Activated CD4-positive, alpha-beta T cell treated with anti-CD3 and anti-CD28 coated beads for 4 hours (primary cell): ENCODE data around the gene IDI1.
"Not testable (repeated sequence)": the region's sequence is repeated elsewhere in the genome, so short reads cannot be mapped to it uniquely, and the experiment has no call there.

ENCODE experiments used
- DNase-seq, 2 donors: peaks; one replicate each; pipeline ENCODE4 v3.0.0-alpha.2; 2020

The IDI1 gene

DNA sequence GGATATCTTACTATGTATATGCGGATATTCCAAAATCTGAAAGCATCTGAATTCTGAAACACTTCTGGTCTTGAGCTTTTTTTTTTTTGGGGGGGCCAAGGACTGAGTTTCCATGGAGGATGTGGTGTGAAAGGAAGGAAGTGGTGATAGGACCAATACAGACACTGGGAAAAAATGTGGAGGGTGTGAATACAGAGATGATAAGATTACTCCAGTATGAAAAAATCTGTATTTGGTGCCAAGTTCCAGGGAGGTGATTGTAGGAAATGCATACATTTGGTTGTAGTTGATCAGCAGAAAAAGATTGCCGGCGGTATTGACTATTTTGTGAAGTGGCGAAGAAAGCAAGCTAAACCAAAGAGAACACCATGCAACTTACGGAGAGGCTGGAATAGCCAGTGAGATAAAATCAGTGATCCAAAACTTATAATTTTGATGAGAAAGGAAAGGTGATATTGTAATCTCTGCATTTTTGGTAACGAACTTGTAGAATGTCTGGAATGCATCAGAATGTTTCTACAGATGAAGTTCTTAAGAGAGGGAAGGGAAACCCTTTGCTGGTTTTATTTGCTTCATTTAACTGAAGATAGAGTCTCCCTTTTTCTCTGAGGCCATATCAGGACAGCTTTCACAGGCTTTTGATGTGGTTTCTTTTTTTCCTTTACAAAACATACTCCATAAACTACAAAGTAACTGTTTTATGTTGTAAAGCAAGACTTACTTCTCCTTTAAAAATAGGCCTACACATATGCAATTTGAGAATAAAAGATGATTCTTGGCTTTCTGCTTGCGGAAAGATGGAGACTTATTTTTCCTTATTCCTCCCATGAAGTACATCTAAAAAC lies 13.2 kb upstream of the IDI1 start:
- no peak for DNase-seq

DNA sequence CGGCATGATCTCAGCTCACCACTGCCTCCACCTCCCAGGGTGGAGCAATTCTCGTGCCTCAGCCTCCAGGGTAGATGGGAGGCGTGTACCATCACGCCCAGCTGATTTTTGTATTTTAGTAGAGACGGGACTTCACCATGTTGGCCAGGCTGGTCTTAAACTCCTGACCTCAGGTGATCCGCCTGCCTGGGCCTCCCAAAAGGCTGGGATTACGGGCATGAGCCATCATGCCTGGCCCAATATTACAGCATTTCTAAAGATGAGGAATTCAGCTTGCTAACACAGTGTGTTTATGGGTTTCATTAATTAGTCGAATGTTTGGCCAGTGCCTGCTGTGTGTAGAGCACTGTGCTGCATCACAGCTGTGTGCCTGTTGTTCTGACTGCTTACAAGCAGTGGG lies 11.0 kb upstream of the IDI1 start:
- no peak for DNase-seq

GRCh38 chr10:1058017-1058416 lies 9.1 kb upstream of the IDI1 start:
- no peak for DNase-seq

DNA sequence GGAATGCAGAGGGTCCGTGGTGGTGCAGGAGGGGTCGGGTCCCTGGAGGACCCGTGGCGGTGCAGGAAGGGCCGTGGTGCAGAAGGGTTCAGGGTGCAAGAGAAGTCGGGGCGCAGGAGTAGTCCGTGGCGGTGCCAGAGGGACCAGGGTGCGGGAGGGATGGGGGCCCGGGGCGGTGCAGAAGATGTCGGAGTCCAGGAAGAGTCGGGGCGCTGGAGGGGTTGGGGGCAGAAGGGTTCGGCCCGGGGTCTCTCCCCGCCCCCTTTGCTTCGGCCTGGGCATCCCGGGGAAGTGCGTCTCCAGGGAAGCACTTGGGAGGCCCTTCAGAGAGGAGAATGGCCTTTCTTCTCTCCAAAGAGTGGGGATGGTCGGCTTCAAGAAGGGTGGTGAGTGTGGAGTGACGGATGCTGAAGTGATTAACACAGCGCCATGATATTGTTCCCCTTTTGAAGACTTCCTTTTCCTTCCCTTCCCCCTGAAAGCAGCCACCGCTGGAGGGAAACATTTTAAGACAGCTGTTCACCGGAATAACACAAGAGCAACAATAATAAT lies 8.3 kb upstream of the IDI1 start:
- DNase-seq = no peak

DNA sequence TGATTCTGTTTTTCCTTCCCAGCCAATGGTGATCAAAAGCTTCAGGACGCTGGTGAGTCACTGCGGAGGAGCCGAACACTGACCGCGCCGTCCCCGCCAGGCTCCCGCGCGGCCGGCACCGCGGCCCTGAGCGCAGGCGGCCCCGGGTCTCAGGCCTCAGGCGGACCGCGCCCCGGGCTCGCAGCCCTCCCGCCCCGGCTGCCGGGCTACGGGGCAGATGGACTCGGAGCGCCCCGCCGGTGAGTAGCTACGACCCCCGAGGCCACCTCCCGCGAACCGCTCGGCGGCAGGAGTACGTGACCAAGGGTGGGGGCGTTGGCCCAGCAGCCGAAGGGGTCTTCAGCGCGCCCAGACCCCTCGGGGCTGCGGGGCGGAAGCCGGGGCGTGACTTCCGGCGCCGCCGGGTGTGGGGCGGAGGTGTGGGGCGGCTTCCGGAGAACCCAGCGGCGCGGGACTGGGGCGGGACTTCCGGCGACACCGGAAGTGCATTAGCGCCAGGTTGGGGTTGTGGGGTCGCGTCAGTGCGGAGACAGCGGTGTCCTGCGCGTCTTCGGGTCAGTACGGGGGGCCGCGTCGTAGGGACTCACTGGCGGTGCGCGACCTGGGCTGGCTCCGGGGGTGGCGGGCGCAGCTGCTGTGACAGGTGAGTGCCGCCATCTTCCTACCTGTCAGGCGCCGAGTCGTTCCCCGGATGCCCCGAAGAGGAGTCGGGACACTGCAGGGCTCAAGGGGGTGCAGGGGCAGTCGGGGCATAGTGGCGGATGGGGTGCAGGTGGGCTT lies 7.6 kb upstream of the IDI1 start, which contains the start of gene WDR37:
TSS of gene WDR37 (plus strand) at position 60 of the 780 bp plus-strand sequence. CDS start 15,771 bp downstream, outside the sequence.
- DNase-seq = peak; percentile 85

GRCh38 chr10:1054684-1055083 lies 5.8 kb upstream of the IDI1 start:
- DNase-seq = no peak

- peak; percentile 13 to 41 for DNase-seq
Measured at GRCh38 chr10:1050554-1050953, 1.6 kb upstream of the IDI1 start.

GRCh38 chr10:1050145-1050544 lies 1.2 kb upstream of the IDI1 start:
- DNase-seq = no peak

- DNase-seq = no peak
Measured at GRCh38 chr10:1049425-1049958, 573 bp upstream of the IDI1 start.

GRCh38 chr10:1048349-1048731 lies 579 bp downstream of the IDI1 start:
- peak in 1 of 2 donors; percentile 63 for DNase-seq

DNA sequence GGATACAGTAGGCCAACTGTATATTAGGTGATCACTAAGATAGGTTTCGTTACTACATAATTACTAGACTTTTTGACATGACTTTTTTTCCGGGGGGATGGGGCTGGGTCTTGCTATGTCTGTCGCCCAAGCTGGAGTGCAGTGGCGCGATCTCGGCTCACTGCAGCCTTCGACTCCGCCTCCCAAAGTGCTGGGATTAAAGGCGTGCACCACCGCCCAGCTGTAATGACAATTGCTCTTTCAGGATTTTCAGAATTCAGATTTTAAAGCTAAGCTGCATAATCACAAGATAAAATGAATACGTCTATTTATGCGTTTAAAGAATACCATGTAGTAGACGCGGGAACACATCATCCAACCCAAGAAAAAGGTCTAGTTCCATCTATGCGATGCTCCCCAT lies 982 bp downstream of the IDI1 start:
- DNase-seq = no peak

GRCh38 chr10:1045415-1045814 lies 3.5 kb downstream of the IDI1 start:
- DNase-seq = no peak

DNA sequence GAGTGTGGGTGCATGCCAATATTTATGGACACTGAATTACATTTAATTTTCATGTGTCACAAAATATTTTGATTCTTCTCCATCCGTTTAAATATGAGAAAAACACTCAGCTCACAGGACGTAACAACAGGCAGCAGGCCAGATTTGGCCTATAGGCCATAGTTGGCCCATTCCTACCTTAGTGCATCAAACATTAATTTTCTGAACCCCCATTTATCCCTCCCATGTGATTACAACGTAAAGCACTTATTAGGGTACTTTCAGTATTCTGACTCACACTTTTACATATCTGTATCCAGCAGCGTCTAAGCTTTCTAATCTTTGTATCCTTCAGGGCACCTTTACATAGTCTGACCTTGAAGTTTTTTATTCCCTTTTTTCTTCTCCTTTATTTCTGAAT lies 4.0 kb downstream of the IDI1 start:
- no peak for DNase-seq

DNA sequence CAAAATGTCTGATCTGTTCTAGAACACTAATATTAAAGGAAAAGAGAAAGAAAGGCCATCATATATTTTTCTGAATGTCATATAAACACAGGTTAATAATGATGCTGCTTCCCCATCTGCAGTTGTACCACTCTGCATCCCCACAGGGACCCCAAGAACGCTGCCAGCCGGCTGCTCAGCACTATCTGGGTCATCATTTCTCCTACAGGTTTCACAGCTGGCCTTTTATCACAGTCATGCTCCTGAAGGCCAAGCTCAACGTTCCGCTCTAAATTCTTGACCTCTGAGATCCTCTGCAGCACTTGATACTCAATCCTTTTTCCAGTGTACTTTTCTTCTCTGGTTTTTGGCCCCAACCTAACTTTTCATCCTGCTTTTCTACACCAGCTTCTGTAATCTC lies 4.8 kb downstream of the IDI1 start:
- DNase-seq = no peak

- DNase-seq = peak in 1 of 2 donors; percentile 9
Measured at GRCh38 chr10:1043532-1043995, 5.4 kb downstream of the IDI1 start.

GRCh38 chr10:1041514-1041913 lies 7.4 kb downstream of the IDI1 start:
- DNase-seq = no peak

DNA sequence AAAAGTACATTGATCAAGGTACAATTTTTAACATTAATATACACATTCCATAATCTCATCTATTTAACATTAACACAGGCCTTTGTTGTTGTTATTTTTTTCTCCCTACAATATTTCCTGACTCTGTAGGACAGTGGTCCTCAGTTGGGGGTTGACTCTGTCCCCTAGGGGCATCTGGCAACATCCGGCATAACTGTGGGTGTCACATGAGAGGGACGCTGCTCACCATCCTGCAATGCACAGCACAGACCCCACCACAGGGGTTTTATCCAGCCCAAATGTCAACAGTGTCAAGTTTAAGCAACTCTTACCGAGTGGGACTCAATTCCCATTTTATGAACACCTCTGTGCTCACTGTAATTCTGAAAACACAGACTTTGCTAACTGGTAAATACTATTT lies 8.8 kb downstream of the IDI1 start:
- DNase-seq = no peak

DNA sequence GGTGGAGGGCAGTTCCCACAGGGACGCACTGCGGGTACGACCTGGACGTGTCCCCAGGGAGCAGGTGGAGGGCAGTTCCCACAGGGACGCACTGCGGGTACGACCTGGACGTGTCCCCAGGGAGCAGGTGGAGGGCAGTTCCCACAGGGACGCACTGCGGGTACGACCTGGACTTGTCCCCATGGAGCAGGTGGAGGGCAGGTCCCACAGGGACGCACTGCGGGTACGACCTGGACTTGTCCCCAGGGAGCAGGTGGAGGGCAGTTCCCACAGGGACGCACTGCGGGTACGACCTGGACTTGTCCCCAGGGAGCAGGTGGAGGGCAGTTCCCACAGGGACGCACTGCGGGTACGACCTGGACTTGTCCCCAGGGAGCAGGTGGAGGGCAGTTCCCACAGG lies 10.2 kb downstream of the IDI1 start:
- not testable (repeated sequence) for DNase-seq

- DNase-seq = no peak
Measured at GRCh38 chr10:1037098-1037497, 11.8 kb downstream of the IDI1 start.

GRCh38 chr10:1036341-1036791 lies 12.6 kb downstream of the IDI1 start:
- DNase-seq = peak; percentile 26 to 42

GRCh38 chr10:1035201-1035600 lies 13.7 kb downstream of the IDI1 start:
- no peak for DNase-seq

DNA sequence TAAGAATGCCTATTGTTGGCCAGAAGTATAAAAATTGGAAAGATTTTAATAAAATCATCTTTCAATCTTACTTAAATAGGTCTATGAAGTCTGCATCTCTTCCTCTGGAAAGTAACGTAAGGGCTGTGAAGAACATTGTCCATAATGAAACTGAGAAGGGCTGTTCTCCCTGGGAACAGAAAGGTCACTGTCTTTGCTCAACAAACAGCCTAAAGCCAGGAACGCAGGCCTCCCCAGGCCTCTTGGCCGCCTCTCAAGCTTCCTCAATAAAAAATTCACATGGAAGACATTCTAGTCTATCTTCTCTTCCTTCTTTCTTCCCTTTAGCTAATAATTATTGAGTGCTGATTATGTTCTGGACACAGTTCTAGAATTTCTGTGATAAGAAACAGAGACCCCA lies 14.2 kb downstream of the IDI1 start:
- no peak for DNase-seq

GRCh38 chr10:1033601-1034000 lies 15.3 kb downstream of the IDI1 start:
- DNase-seq = no peak
